Stimulated activated CD4-positive, alpha-beta T cell treated with anti-CD3 and anti-CD28 coated beads, Interleukin-12 subunit alpha, Interleukin-12 subunit beta, amount 100 ng/mL, for 24 hours (primary cell): ENCODE data around the gene ACSF3.

ENCODE experiments used
- DNase-seq, 2 experiments: peaks; one replicate each; pipeline ENCODE4 v3.0.0-alpha.2; 2020; ENCODE audit warnings: low read depth in 2 of 2

Gene ACSF3

GRCh38 chr16:89201439-89202377 is 108.1 kb downstream of the ACSF3 start:
- peak; percentile 71 to 81 for DNase-seq

GRCh38 chr16:89202422-89203215 is 109.0 kb downstream of the ACSF3 start:
- DNase-seq, result no peak
